Hepatic stellate cell (primary cell): Measurements from ENCODE around the gene CBFA2T3.

Experiments
- DNase-seq: peaks from one replicate; pipeline ENCODE4 v3.0.0; 2011; ENCODE audit warnings: low spot score

Gene CBFA2T3

GRCh38 chr16:88938777-88939244, 38.2 kb downstream of the CBFA2T3 start:
- DNase-seq, result no peak

- DNase-seq, result no peak
Observed at GRCh38 chr16:88938119-88938776, 38.8 kb downstream of the CBFA2T3 start.

GRCh38 chr16:88937206-88937621, 39.8 kb downstream of the CBFA2T3 start:
- no peak for DNase-seq

- DNase-seq, result no peak
Observed at GRCh38 chr16:88936556-88937205, 40.3 kb downstream of the CBFA2T3 start.

- DNase-seq, result no peak
Observed at GRCh38 chr16:88936008-88936555, 40.9 kb downstream of the CBFA2T3 start.

- no peak for DNase-seq
Observed at GRCh38 chr16:88934066-88934667, 42.8 kb downstream of the CBFA2T3 start.

- no peak for DNase-seq
Observed at GRCh38 chr16:88932929-88933328, 44.1 kb downstream of the CBFA2T3 start.

GRCh38 chr16:88931936-88932335, 45.1 kb downstream of the CBFA2T3 start:
- no peak for DNase-seq

- DNase-seq, result no peak
Observed at GRCh38 chr16:88931373-88931900, 45.6 kb downstream of the CBFA2T3 start.

- DNase-seq, result no peak
Observed at GRCh38 chr16:88930716-88931115, 46.3 kb downstream of the CBFA2T3 start.

- DNase-seq, result no peak
Observed at GRCh38 chr16:88929091-88929445, 47.9 kb downstream of the CBFA2T3 start.

GRCh38 chr16:88928405-88929090, 48.5 kb downstream of the CBFA2T3 start:
- no peak for DNase-seq

- no peak for DNase-seq
Observed at GRCh38 chr16:88927661-88928060, 49.3 kb downstream of the CBFA2T3 start.

GRCh38 chr16:88927010-88927409, 50.0 kb downstream of the CBFA2T3 start:
- DNase-seq, result no peak

- peak; percentile 75 for DNase-seq
Observed at GRCh38 chr16:88926374-88926990, 50.5 kb downstream of the CBFA2T3 start.

- no peak for DNase-seq
Observed at GRCh38 chr16:88925540-88925887, 51.5 kb downstream of the CBFA2T3 start.

- peak; percentile 99 for DNase-seq
Observed at GRCh38 chr16:88924834-88925539, 52.0 kb downstream of the CBFA2T3 start.

GRCh38 chr16:88923926-88924833, 52.8 kb downstream of the CBFA2T3 start:
- no peak for DNase-seq

GRCh38 chr16:88923450-88923849, 53.6 kb downstream of the CBFA2T3 start:
- no peak for DNase-seq

- no peak for DNase-seq
Observed at GRCh38 chr16:88922826-88923410, 54.1 kb downstream of the CBFA2T3 start.
